Suprapubic skin (tissue), 4 donors: ENCODE results near the gene CFAP90.

Source experiments
- EP300 ChIP-seq: sonication (generic); formaldehyde crosslinking; IDR thresholded peaks from one replicate; pipeline ENCODE4 v1.6.1; 2017; ENCODE audit warnings: antibody characterized with exemption
- POLR2A ChIP-seq, 2 donors: fragments of 450-650 bp; IDR thresholded peaks; one replicate each; pipeline ENCODE4 v1.6.1; 2017; ENCODE audit warnings: antibody characterized with exemption in 2 of 2, mild to moderate bottlenecking in 2 of 2, moderate library complexity in 2 of 2
- POLR2AphosphoS5 ChIP-seq, 3 donors: sonication (generic); formaldehyde crosslinking; IDR thresholded peaks; one replicate each; pipeline ENCODE4 v1.6.1; 2017; ENCODE audit warnings: antibody characterized with exemption in 3 of 3
- TF ChIP-seq, protein P1 (sequence below), 2 donors: fragments of 200-600 bp in 1 of 2; fragments of 450-650 bp in 1 of 2; sonication (generic) in 1 of 2; IDR thresholded peaks; one replicate each; pipeline ENCODE4 v1.5.1; 2016 to 2019; ENCODE audit warnings: antibody characterized with exemption in 2 of 2, mild to moderate bottlenecking in 1 of 2, moderate library complexity in 1 of 2

DNA sequence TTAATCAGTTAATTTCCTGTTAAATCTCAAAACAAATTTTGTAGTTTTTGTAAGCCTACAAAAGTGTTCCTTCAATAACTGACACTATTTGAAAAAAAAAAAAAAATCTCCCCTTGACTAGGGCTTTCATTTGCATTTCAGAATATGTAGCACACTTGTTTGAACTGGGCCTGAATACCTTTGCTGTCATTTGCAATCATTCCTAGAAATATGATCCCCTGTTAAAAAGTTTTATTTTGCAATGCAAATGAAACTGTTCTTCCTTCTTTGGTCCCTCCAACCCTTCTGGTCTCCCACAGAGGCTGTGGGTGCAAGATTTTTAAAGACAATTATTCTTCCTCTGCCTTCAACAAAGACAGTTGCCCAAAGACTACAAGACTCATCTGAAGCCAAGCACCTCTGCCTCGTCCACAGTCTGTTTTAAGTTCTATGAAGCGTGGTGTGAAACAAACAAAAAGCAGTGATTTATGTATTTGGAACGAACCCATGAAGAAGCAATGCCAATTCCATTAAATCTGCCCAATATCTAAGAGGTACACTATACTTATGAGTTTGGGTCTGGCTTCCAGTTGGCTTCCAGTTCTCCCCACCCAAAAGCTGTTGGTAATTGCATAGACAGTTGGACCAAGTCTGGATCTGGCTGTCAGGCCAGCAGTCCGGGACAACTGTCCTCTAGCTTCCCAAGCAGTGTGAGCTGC, 66.1 kb downstream of the CFAP90 start:
- TF ChIP-seq, protein P1, sequence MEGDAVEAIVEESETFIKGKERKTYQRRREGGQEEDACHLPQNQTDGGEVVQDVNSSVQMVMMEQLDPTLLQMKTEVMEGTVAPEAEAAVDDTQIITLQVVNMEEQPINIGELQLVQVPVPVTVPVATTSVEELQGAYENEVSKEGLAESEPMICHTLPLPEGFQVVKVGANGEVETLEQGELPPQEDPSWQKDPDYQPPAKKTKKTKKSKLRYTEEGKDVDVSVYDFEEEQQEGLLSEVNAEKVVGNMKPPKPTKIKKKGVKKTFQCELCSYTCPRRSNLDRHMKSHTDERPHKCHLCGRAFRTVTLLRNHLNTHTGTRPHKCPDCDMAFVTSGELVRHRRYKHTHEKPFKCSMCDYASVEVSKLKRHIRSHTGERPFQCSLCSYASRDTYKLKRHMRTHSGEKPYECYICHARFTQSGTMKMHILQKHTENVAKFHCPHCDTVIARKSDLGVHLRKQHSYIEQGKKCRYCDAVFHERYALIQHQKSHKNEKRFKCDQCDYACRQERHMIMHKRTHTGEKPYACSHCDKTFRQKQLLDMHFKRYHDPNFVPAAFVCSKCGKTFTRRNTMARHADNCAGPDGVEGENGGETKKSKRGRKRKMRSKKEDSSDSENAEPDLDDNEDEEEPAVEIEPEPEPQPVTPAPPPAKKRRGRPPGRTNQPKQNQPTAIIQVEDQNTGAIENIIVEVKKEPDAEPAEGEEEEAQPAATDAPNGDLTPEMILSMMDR (IDR thresholded peaks at IDR 0.05): no peak
- TF ChIP-seq POLR2A (IDR thresholded peaks at IDR 0.05): no peak
- no peak for TF ChIP-seq EP300
- no peak for TF ChIP-seq POLR2AphosphoS5 (IDR thresholded peaks at IDR 0.05)
